ENCODE measurements around the gene HSPA14.

The HSPA14 gene

GRCh38 chr10:14918964-14919363 lies 80.9 kb downstream of the HSPA14 start:
- Histone ChIP-seq H3K9me2 (replicated peaks; ENCODE audit: insufficient read depth, low read length) (no peaks in the 10 kb centered on the region), H3K9me3 (replicated peaks; ENCODE audit: insufficient read depth, low read length) (no peaks in the 10 kb centered on the region), H3K4me1 (ENCODE audit: low read length) (peaks cover 15% of the 10 kb centered on the region), H2AFZ (ENCODE audit: low read length) (no peak overlapping the region), H3K27ac (ENCODE audit: low read length) (peak overlapping the region; percentile 66), H3K36me3 (replicated peaks; ENCODE audit: insufficient read depth, low read length) (peaks cover 28% of the 10 kb centered on the region), H3K9ac (ENCODE audit: low read length) (peak overlapping the region; percentile 12; the same call in 1 of the 2 replicates), H3F3A (ENCODE audit: insufficient read depth, low read length) (peaks cover 17% of the 10 kb centered on the region), H3K4me3 (ENCODE audit: low read length) (no peak overlapping the region), H3K27me3 (replicated peaks; ENCODE audit: insufficient read depth, low read length) (no peaks in the 10 kb centered on the region), H4K20me1 (ENCODE audit: insufficient read depth, low read length) (no peaks in the 10 kb centered on the region), H3K79me2 (ENCODE audit: low read length) (peaks cover 62% of the 10 kb centered on the region), H3K4me2 (ENCODE audit: low read depth, low read length) (peak overlapping the region; percentile 40)
- no peak for TF ChIP-seq EZH2phosphoT487 (IDR thresholded peaks at IDR 0.05; ENCODE audit: low read length)
- TF ChIP-seq EZH2 (optimal IDR thresholded peaks at IDR 0.05; ENCODE audit: low read depth, low read length) = no peak
- TF ChIP-seq CTCF (IDR thresholded peaks at IDR 0.05; ENCODE audit: low read length) = no peak
- DNase-seq = peak; percentile 69
